Upper lobe of left lung (tissue), 4 donors: ENCODE results near the gene PLD5.
"Not testable (repeated sequence)": the region's sequence is repeated elsewhere in the genome, so short reads cannot be mapped to it uniquely, and the experiment has no call there.

Source experiments
- CTCF ChIP-seq, 6 experiments: fragments of 450-650 bp in 4 of 6; fragments of 200-600 bp in 2 of 6; sonication (generic) in 2 of 6; IDR thresholded peaks; one replicate each; pipeline ENCODE4 v1.5.1; 2016 to 2019; ENCODE audit warnings: antibody characterized with exemption in 6 of 6
- EP300 ChIP-seq, 4 donors: sonication (generic); formaldehyde crosslinking; IDR thresholded peaks; one replicate each; pipeline ENCODE4 v1.5.1; 2017; ENCODE audit warnings: antibody characterized with exemption in 4 of 4, control low read depth in 2 of 4
- POLR2A ChIP-seq, 4 donors: fragments of 450-650 bp; IDR thresholded peaks; one replicate each; pipeline ENCODE4 v1.5.1; 2016 to 2017; ENCODE audit warnings: antibody characterized with exemption in 4 of 4, mild to moderate bottlenecking in 2 of 4
- POLR2AphosphoS5 ChIP-seq, 2 donors: sonication (generic); formaldehyde crosslinking; IDR thresholded peaks; one replicate each; pipeline ENCODE4 v1.5.1; 2017; ENCODE audit warnings: antibody characterized with exemption in 2 of 2

GRCh38 chr1:242276769-242277168 lies 247.7 kb downstream of the PLD5 start:
- TF ChIP-seq CTCF, POLR2A, POLR2AphosphoS5, EP300 (IDR thresholded peaks at IDR 0.05): not testable (repeated sequence)
